ENCODE data around the gene MSX2.

DNA sequence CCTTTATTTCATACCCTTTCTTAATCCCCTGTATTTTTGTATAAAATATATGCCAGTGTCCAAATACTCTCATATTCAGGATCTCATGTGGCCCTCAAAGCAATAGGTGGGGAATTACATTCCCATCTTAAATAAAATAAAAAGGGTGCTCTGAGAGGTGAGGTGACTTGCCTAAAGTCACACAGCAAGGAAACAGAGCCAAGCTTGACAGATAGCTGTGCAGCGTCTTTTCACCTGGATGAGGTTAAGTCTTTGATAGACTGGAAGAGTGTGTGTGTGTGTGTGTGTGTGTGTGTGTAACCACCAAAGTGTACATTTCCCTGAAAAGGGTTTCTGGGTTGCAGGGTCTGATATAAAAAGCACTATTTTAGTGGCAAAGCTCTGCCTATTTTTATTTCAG is 12.4 kb downstream of the MSX2 start:
- TF ChIP-seq CTCF (conservative IDR thresholded peaks at IDR 0.05) (no peak), EZH2 (IDR thresholded peaks at IDR 0.05; ENCODE audit: low read depth) (no peak)

All from PC-9 (cell line).